ENCODE results near the gene SLC9A3.

- TF ChIP-seq, protein P1, sequence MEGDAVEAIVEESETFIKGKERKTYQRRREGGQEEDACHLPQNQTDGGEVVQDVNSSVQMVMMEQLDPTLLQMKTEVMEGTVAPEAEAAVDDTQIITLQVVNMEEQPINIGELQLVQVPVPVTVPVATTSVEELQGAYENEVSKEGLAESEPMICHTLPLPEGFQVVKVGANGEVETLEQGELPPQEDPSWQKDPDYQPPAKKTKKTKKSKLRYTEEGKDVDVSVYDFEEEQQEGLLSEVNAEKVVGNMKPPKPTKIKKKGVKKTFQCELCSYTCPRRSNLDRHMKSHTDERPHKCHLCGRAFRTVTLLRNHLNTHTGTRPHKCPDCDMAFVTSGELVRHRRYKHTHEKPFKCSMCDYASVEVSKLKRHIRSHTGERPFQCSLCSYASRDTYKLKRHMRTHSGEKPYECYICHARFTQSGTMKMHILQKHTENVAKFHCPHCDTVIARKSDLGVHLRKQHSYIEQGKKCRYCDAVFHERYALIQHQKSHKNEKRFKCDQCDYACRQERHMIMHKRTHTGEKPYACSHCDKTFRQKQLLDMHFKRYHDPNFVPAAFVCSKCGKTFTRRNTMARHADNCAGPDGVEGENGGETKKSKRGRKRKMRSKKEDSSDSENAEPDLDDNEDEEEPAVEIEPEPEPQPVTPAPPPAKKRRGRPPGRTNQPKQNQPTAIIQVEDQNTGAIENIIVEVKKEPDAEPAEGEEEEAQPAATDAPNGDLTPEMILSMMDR (IDR thresholded peaks at IDR 0.05; ENCODE audit: low read depth, low read length, poor library complexity, severe bottlenecking) = no peak
- no peak for TF ChIP-seq EZH2phosphoT487 (IDR thresholded peaks at IDR 0.05; ENCODE audit: borderline replicate concordance, low read length)
Observed at GRCh38 chr5:458547-459353, 65.5 kb downstream of the SLC9A3 start.
